ENCODE data around the gene RASGRF1.
"Not testable (repeated sequence)": the region's sequence is repeated elsewhere in the genome, so short reads cannot be mapped to it uniquely, and the experiment has no call there.

The RASGRF1 gene

DNA sequence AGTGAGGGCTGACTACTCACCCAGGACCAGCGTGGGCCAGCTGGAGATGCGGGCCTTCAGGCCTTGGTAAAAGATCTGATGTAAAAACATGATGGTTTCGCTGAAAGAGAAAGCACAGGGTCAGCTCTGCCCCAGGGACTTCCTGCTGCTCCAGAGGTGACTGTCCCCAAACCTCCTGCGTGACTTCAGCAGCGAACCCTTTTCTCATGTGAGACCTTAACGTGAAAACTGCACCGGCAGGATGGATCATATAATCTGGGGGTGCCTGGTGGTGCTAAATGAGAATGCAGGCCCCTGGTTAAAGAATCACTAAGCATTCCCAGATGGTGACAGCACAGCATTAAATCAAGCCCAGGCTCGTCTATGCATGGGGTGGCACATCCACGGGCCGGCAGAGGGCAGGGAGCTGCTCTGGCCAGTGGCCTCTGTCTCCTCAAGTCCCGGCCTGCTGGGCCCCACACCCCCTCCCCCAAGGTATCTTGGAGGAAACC is 55.4 kb downstream of the RASGRF1 start:
- no peak for DNase-seq

DNA sequence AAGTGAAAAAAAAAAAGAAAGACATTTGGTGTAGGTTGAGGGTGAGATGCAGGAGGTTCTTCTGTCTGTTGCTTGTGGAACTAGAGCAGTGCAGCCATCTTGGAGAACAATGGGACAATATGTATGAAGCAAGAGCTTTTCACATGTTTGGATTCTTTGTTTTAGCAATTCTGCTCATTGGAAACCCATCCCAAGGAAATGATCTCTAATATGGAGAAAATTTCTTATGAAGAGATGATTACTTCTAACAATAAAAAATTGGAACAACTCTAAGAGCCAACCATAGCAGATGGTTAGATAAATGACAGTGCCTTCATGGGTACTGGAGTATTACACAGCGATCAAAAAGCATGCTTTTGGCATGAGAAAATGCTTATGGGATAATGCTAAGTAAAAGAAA is 56.3 kb downstream of the RASGRF1 start:
- no peak for DNase-seq

DNA sequence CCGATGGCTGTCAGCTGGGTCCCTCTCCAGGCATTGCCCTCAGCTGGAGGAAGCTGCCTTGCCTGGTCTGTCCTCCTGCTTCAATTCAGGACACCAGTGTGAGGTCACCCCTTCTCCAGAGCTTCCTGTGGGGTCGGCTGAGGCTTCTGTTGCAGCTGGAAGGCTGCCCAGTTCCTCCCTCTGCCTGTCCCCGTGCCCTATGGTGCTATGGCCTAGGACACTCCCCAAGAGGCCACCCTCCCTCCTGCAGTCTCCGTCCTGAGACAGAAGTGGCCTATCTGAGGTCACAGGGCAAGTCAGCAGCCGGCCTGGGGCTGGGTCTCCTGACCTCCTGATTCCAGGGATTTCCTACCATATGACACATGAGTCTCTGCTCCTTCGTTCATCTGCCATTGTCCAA is 57.9 kb downstream of the RASGRF1 start:
- DNase-seq = no peak

DNA sequence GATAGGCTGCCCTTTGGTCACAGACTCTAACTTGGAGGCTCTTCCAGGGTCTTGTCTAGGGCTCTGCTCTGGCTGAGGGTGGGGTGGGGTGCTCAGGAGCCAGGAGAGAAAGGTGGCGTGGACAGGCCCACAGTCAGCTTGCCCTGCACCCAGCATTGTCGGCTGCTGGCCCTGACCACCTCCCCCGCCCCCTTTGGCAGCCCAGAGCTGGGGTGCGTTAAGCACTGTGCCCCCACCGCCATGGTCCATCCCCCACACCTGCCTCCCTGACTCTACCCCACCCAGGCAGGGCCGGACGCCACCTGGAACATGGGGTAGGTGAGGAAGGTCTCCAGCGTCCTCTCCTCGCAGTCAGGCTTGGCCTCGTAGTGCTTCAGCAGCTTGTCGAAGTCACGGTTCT is 58.8 kb downstream of the RASGRF1 start:
- DNase-seq = no peak

- DNase-seq = no peak
These were observed 59.4 kb downstream of the RASGRF1 start for GRCh38 chr15:79031201-79031600.

GRCh38 chr15:79030470-79030869 is 60.1 kb downstream of the RASGRF1 start:
- DNase-seq = no peak

- DNase-seq = peak; percentile 61
These were observed 62.1 kb downstream of the RASGRF1 start for GRCh38 chr15:79028411-79028964.

DNA sequence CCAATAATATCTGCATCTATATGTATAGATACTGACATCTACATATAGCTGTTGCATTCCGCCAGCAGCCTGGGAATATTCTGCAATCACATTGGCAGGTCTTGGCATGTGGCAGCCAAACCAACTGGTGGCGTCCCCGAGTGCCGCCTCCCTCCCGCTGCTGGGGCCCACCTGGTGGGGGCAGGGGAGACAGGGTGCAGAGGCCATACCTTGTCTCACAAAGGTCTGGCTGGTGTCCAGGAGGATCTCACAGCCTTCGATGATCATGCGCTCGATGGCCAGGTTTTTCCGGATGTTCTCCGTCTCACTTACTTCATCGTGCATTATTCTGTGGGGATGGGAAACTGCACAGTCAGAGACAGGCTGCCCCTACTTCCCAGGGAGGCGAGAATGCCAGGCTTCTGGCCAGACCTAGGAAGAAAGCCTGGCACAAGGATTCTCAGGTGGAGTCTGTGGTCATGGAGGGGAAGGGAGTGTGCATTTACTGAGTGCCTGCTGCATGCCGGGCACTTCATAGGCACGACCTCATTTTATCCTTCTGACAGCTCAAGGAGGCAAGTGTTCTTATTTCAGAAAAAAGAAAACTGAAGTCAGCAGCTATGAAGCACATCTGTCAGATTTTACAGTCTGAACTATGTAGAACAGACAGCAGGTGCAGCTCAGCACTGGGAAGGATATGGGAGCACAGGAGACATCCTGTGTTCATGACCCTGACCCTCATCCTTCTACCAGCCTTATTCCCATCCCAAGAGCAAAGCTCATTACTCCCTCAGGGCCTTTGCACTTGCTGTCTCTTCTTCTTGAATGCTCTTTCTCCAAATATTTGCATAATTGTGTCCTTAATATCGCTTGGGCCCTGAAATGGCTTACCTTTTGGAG is 62.8 kb downstream of the RASGRF1 start:
- DNase-seq = no peak

- no peak for DNase-seq
These were observed 64.8 kb downstream of the RASGRF1 start for GRCh38 chr15:79025802-79026201.

GRCh38 chr15:79025201-79025600 is 65.4 kb downstream of the RASGRF1 start:
- DNase-seq = peak; percentile 14

- not testable (repeated sequence) for DNase-seq
These were observed 66.1 kb downstream of the RASGRF1 start for GRCh38 chr15:79024493-79024892.

- no peak for DNase-seq
These were observed 66.7 kb downstream of the RASGRF1 start for GRCh38 chr15:79023918-79024317.

DNA sequence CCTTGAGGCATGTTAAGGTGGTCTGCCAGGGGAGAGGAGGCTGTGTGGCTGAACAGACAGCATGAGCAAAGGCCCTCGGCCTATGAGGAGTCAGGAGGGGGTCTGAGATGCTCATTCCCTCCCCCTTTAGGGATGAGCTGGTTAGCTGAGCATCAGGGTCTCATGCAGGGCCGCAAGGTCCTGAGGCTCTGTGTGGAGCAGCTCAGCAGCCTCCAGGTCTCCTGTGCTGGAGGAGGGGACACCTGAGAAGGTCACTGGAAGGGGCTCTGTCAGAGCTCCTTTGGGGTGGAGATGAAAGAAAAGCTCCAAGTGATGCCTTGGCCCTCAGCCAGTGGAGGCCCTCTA is 67.1 kb downstream of the RASGRF1 start:
- no peak for DNase-seq

- DNase-seq = no peak
These were observed 71.6 kb downstream of the RASGRF1 start for GRCh38 chr15:79018960-79019359.

GRCh38 chr15:79017953-79018352 is 72.6 kb downstream of the RASGRF1 start:
- no peak for DNase-seq

DNA sequence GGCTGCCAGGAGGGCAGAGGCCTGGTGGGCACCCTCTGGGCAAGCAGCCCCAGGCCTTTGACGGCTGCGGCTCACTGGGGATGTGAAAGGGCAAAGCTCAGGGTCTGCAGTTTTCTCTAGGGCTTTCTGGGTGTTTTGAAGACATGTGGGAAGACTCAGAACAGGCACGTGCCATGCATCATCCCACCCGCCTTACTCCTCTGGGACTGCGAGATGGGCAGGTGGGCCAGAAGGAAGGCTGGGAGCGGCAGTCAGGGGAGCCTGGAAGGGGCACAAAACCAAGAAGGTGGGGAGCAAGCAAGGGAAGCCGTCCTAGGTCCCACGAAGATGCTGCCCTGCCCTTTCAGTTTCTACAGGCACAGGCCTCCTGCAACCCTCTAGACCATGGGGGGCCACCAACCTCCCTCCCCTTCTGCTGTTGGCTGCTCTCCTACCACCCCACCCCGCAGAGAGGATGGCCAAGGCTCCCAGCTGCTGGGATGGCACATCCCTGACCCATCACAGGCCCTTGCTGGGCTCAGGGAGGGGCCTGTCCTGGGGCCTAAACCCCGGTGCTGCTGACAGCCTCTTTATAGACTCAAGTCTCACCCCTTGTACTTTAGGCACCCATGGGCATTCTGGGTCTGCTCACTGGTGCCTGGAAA is 73.9 kb downstream of the RASGRF1 start:
- no peak for DNase-seq

GRCh38 chr15:79015416-79015815 is 75.2 kb downstream of the RASGRF1 start:
- no peak for DNase-seq

DNA sequence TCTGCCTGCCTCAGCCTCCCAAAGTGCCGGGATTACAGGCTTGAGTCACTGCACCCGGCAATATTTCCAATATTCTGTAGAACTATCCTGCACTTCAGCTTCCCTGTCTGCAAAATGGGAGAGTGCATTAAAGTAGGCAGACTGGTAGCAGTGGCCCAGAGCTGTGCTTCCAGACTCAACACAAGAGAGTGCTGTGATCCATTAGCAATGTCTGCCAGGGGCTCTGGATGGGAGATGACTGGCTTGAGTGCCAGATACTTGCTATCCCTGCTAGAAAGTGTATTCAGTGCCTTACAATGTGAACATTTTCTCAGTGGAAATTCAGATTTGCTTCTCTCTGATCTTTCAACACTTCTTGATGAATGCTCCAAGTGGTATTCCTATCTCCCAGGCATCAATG is 80.3 kb downstream of the RASGRF1 start:
- DNase-seq = no peak

DNA sequence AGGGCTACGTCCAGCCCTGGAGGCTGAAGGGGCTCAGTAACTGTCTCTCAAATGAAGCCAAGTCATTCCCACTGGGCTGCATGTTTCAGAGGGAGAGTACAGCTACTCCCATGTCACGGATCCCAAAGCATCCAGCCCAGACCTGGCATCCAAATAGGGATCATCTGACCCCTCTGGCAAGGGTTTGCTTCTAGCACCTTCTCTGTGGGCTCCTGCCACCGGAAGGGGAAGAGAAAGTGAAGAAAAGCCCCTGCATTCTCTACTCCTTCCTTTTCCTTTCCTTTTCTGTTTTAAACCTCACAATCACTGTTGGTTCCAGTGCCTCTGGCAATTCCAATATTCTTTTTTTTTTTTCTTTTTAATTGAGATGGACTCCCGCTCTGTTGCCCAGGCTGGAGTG is 81.2 kb downstream of the RASGRF1 start:
- DNase-seq = no peak

DNA sequence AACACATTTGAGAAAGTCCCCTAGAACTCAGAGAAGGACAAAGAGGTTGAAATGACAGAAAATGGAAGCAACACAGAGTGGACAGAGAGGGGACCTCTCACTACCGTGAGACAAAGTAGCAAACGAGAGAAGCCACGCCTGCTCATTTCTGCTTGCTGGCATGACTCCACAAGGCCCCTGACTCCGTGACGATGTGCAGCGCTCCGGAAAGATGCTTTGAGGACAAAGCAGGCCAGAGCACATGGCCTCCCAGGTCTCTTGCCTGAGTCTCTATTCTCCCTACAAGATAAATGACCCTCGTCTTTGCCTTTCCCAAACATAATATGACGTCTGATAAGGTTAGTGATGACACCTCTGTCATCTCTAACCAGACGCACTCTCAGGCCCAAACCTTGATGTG is 81.9 kb downstream of the RASGRF1 start:
- DNase-seq = no peak

GRCh38 chr15:79007066-79007465 is 83.5 kb downstream of the RASGRF1 start:
- peak; percentile 54 for DNase-seq

DNA sequence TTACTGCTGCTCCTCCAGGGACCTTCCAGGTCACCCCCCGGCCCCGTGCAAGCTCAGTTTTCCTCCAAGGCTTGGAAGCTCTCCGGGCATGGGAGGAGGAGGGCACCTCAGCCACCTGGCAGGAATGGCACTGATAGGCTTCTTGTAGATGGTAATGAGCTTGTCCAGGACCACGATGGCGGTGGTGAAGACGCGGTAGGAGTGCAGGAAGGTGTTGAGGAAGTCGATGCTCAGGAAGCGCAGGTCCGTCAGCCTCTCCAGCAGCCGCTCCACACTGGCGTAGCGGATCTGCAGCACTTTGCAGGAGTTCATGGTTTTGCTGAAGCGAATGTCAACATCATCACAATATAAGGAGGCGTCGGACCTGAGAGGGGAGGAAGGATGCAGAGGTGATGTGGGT is 84.5 kb downstream of the RASGRF1 start:
- no peak for DNase-seq

DNA sequence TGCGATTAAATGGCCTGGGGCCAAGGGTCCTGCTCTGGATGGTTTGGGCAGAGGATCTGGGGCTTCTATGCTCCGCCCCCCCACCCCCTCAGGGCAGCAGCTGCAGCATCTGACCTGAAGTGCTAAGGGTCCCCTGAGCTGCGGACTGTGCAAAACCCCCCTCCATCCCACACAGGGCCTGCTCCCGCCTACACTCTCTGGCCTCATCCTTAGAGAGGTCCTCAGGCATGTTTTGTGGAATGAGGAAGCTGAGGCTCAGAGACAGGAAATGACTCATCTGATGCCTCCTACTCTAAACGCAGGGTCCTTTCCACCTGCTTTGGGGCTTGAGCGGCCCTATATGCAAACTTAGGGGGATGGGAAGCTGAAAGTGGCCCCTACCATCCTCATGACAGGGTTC is 86.2 kb downstream of the RASGRF1 start:
- DNase-seq = peak; percentile 8

DNA sequence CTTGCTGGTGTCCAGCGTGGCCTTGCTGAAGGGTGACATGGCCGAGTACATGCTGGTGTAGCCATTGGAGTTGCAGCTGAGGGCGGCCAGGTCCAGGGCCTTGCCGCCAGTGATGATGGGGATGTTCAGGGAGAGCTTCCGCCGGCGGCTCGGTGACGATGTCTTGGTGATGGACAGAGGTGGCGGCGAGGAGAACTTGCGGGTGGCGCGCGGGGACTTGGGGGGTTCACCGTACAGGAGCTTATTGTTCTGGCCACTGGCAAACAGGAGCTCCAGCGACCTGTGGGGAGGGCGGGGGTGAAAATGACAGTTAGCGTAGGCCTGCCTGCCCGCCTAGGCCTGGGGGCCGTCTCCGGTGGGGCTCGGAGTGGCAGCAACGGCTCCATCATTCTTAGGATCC is 86.7 kb downstream of the RASGRF1 start:
- DNase-seq = no peak
